ENCODE data around the gene MRPL1.

- TF ChIP-seq XRCC5 (optimal IDR thresholded peaks at IDR 0.05; ENCODE audit: low read length) (no peak), ZBTB21 (CRISPR knock-in tag; IDR thresholded peaks at IDR 0.05) (no peak)
These were observed 19.0 kb upstream of the MRPL1 start for GRCh38 chr4:77843628-77844027.
